BJ (cell line): ENCODE measurements around the gene C11orf42. TPM values are rescaled to one million over a fixed set of nuclear protein-coding genes. Genes with fewer than 3 reads are reported as not detected.

Experiments
- CTCF ChIA-PET: fragments of 350-600 bp; formaldehyde crosslinking; extraction: SDS; loops from one replicate; lab custom pipeline; 2021; ENCODE audit warnings: antibody characterized with exemption, inconsistent platforms; lab: Yijun Ruan, JAX
- POLR2A ChIA-PET: fragments of 300-600 bp; sonication (Branson Sonifier 250); formaldehyde crosslinking; extraction: SDS; loops from one replicate; lab custom pipeline; 2021; ENCODE audit warnings: antibody characterized with exemption; lab: Charles Lee
- DNase-seq: peaks from one replicate; pipeline ENCODE4 v3.0.0-alpha.2; 2011; ENCODE audit warnings: low read depth
- H3K27me3 ChIP-seq: 2 replicates; pipeline ENCODE4 v1.6.0; 2011; ENCODE audit warnings: low read length; ENCODE audit not compliant: control insufficient read depth, insufficient read depth
- H3K36me3 ChIP-seq: 2 replicates; pipeline ENCODE4 v1.5.1; 2011; ENCODE audit warnings: low read length; ENCODE audit not compliant: control insufficient read depth, insufficient read depth
- H3K4me3 ChIP-seq: 2 replicates; pipeline ENCODE4 v1.5.1; 2011; ENCODE audit warnings: low read depth, mild to moderate bottlenecking, control low read depth, low read length
- CTCF ChIP-seq: IDR thresholded peaks from 2 replicates; pipeline ENCODE4 v1.5.1; 2011; ENCODE audit warnings: low read depth, mild to moderate bottlenecking, control low read depth, inconsistent platforms, low read length, moderate library complexity; ENCODE audit not compliant: insufficient read depth
- polyA plus RNA-seq: library from polyadenylated mRNA; depleted of rRNA; stranded (reverse); fragments of >200 nt; gene quantifications from 2 replicates; pipeline ENCODE4 v1.2.3, GENCODE V29; 2011

Gene C11orf42
- polyA plus RNA-seq, 1 experiment: not detected

- no peak overlapping the region for H3K4me3 ChIP-seq
- POLR2A ChIA-PET: no interaction called here
- H3K27me3 ChIP-seq: peaks cover 3% of the 10 kb centered on the region; the same call in 1 of the 2 replicates
- no peak for DNase-seq
- H3K36me3 ChIP-seq: no peaks in the 10 kb centered on the region
- CTCF ChIA-PET: interaction anchor here (0.8 to 6.7 kb wide), 2 partner anchors 13 to 78 kb away, joined by 3 to 47 read pairs; no protein-coding TSS in a partner anchor
- TF ChIP-seq CTCF: no peak
Observed at GRCh38 chr11:6237266-6237665, 31.9 kb downstream of the C11orf42 start.

- peaks cover 3% of the 10 kb centered on the region; the same call in 1 of the 2 replicates for H3K27me3 ChIP-seq
- H3K4me3 ChIP-seq: no peak overlapping the region
- POLR2A ChIA-PET: no interaction called here
- H3K36me3 ChIP-seq: no peaks in the 10 kb centered on the region
- CTCF ChIA-PET: interaction anchor here (0.8 to 6.7 kb wide), 3 partner anchors 13 to 110 kb away, joined by 3 to 47 read pairs (median 3); no protein-coding TSS in a partner anchor
- DNase-seq: no peak
- no peak for TF ChIP-seq CTCF
Observed at GRCh38 chr11:6237761-6238302, 32.5 kb downstream of the C11orf42 start.

GRCh38 chr11:6238902-6239301 lies 33.5 kb downstream of the C11orf42 start, which contains the start of gene CNGA4:
Gene CNGA4, plus strand, starts transcription at chr11:6239089. Its CDS starts 118 bp downstream, at chr11:6239207.
- no peaks in the 10 kb centered on the region for H3K36me3 ChIP-seq
- ChIA-PET POLR2A (no interaction called here), CTCF (interaction anchor here (1.1 to 6.7 kb wide), 2 partner anchors 12 to 124 kb away, joined by 4 to 47 read pairs; no protein-coding TSS in a partner anchor)
- DNase-seq: no peak
- TF ChIP-seq CTCF: no peak
- no peak within 1 kb of the TSS for H3K4me3 ChIP-seq
- H3K27me3 ChIP-seq: peaks cover 3% of the 10 kb centered on the region; the same call in 1 of the 2 replicates

GRCh38 chr11:6240139-6240538 lies 34.8 kb downstream of the C11orf42 start:
- no peak for TF ChIP-seq CTCF
- no peak for DNase-seq
- POLR2A ChIA-PET: no interaction called here
- CTCF ChIA-PET: interaction anchor here (0.9 to 3.5 kb wide), 5 partner anchors 12 to 266 kb away, joined by 3 to 21 read pairs (median 3); partner anchors contain the start of gene CCKBR
- Histone ChIP-seq H3K36me3 (no peaks in the 10 kb centered on the region), H3K4me3 (no peak overlapping the region), H3K27me3 (peaks cover 4% of the 10 kb centered on the region; the same call in 1 of the 2 replicates)

- POLR2A ChIA-PET: no interaction called here
- Histone ChIP-seq H3K36me3 (no peaks in the 10 kb centered on the region), H3K4me3 (no peak overlapping the region), H3K27me3 (peaks cover 4% of the 10 kb centered on the region; the same call in 1 of the 2 replicates)
- no peak for TF ChIP-seq CTCF
- CTCF ChIA-PET: interaction anchor here (0.9 to 3.5 kb wide), 5 partner anchors 11 to 265 kb away, joined by 3 to 21 read pairs (median 3); partner anchors contain the start of gene CCKBR
- no peak for DNase-seq
Observed at GRCh38 chr11:6240781-6241180, 35.4 kb downstream of the C11orf42 start.
